Measurements from ENCODE around the gene PRRX1.

The PRRX1 gene

GRCh38 chr1:170776252-170776651, 112.3 kb downstream of the PRRX1 start:
- Mint-ChIP-seq H3K36me3 (ENCODE audit: low read depth) (peaks cover 4% of the 10 kb centered on the region), H3K4me1 (no peaks in the 10 kb centered on the region), H3K9me3 (peaks cover 11% of the 10 kb centered on the region), H3K27me3 (ENCODE audit: low read depth) (no peaks in the 10 kb centered on the region), H3K4me3 (no peak overlapping the region), H3K27ac (peak overlapping the region; percentile 14 to 62 (median 45))
- no peak for TF ChIP-seq CTCF (IDR thresholded peaks at IDR 0.05; ENCODE audit: unreplicated experiment in 3 of 3)

- peaks cover 4% of the 10 kb centered on the region for H3K36me3 Mint-ChIP-seq (ENCODE audit: low read depth)
- no peaks in the 10 kb centered on the region for H3K4me1 Mint-ChIP-seq
- TF ChIP-seq CTCF (IDR thresholded peaks at IDR 0.05; ENCODE audit: unreplicated experiment in 3 of 3) = no peak
- H3K27ac Mint-ChIP-seq = peak overlapping the region; percentile 8 to 62 (median 50)
- no peak overlapping the region for H3K4me3 Mint-ChIP-seq
- no peaks in the 10 kb centered on the region for H3K27me3 Mint-ChIP-seq (ENCODE audit: low read depth)
- peaks cover 14% of the 10 kb centered on the region for H3K9me3 Mint-ChIP-seq
Observed at GRCh38 chr1:170776777-170777176, 112.8 kb downstream of the PRRX1 start.
